ENCODE measurements around the gene STAC.
"Not testable (repeated sequence)": the region's sequence is repeated elsewhere in the genome, so short reads cannot be mapped to it uniquely, and the experiment has no call there.

The STAC gene

GRCh38 chr3:36444909-36445308 is 64.6 kb downstream of the STAC start:
- H3K27ac ChIP-seq (ENCODE audit: low read length) = no peak overlapping the region
- H3K4me1 ChIP-seq (ENCODE audit: control insufficient read depth, insufficient read depth, low read length) = no peaks in the 10 kb centered on the region
- H3K27me3 ChIP-seq (ENCODE audit: control insufficient read depth, insufficient read depth, low read length) = no peaks in the 10 kb centered on the region
- H3K4me3 ChIP-seq (ENCODE audit: low read length) = no peak overlapping the region
- H3K9me3 ChIP-seq (ENCODE audit: control insufficient read depth, insufficient read depth, low read length) = no peaks in the 10 kb centered on the region
- no peaks in the 10 kb centered on the region for H3K36me3 ChIP-seq (ENCODE audit: control insufficient read depth, insufficient read depth, low read length)
- DNase-seq (ENCODE audit: low read depth, low spot score) = no peak
- WGBS (ENCODE audit: insufficient coverage, insufficient read length) = no CpG with 5 or more reads among the region's 1 CpG

DNA sequence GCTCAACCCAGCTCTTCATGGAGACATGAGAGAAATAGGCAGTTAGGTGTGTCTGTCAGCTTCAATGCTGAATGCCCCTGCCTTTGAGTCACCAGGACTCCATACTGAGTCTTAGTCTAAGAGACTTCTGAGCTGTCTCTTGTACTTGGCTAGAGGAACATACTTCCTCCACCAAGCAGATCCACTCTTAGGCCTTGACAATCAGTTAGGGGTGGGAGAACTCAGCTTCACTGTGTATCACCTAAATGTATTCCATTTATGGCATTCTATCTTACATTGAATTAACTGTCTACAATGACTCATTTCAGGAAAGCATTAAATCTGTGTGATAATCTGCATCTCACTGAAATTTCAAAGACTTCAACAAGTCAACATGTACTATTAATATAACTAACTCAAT is 66.0 kb downstream of the STAC start:
- no peaks in the 10 kb centered on the region for H3K27me3 ChIP-seq (ENCODE audit: control insufficient read depth, insufficient read depth, low read length)
- H3K36me3 ChIP-seq (ENCODE audit: control insufficient read depth, insufficient read depth, low read length) = no peaks in the 10 kb centered on the region
- no peak overlapping the region for H3K27ac ChIP-seq (ENCODE audit: low read length)
- no peak overlapping the region for H3K4me3 ChIP-seq (ENCODE audit: low read length)
- no peaks in the 10 kb centered on the region for H3K9me3 ChIP-seq (ENCODE audit: control insufficient read depth, insufficient read depth, low read length)
- DNase-seq (ENCODE audit: low read depth, low spot score) = no peak
- H3K4me1 ChIP-seq (ENCODE audit: control insufficient read depth, insufficient read depth, low read length) = no peaks in the 10 kb centered on the region

- H3K36me3 ChIP-seq (ENCODE audit: control insufficient read depth, insufficient read depth, low read length) = no peaks in the 10 kb centered on the region
- no peak overlapping the region for H3K27ac ChIP-seq (ENCODE audit: low read length)
- no peak overlapping the region for H3K4me3 ChIP-seq (ENCODE audit: low read length)
- no CpG with 5 or more reads among the region's 2 CpGs for WGBS (ENCODE audit: insufficient coverage, insufficient read length)
- H3K27me3 ChIP-seq (ENCODE audit: control insufficient read depth, insufficient read depth, low read length) = no peaks in the 10 kb centered on the region
- no peaks in the 10 kb centered on the region for H3K4me1 ChIP-seq (ENCODE audit: control insufficient read depth, insufficient read depth, low read length)
- no peak for DNase-seq (ENCODE audit: low read depth, low spot score)
- H3K9me3 ChIP-seq (ENCODE audit: control insufficient read depth, insufficient read depth, low read length) = no peaks in the 10 kb centered on the region
Measured at GRCh38 chr3:36447061-36447460, 66.8 kb downstream of the STAC start.

DNA sequence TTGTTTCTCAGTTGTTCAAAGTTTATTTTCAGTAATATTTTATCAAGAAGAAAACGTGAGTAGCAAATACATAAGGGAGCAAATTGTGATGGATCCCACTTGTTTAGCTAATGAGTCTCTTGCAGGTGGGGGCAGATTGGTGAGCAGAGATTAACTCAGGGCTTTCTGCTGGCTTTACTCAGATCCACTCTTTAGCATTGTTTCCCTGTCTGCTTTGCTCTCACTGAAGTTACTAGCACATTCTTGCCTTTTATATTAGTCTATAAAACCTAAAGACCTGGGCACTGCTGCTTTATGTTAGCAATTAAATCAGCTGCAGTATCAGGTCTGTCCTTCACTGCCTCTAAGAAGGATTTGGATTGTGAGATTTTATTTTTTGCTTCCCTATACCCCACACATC is 71.5 kb downstream of the STAC start:
- no peak overlapping the region for H3K4me3 ChIP-seq (ENCODE audit: low read length)
- no peaks in the 10 kb centered on the region for H3K4me1 ChIP-seq (ENCODE audit: control insufficient read depth, insufficient read depth, low read length)
- no peaks in the 10 kb centered on the region for H3K9me3 ChIP-seq (ENCODE audit: control insufficient read depth, insufficient read depth, low read length)
- H3K36me3 ChIP-seq (ENCODE audit: control insufficient read depth, insufficient read depth, low read length) = no peaks in the 10 kb centered on the region
- DNase-seq (ENCODE audit: low read depth, low spot score) = no peak
- WGBS (ENCODE audit: insufficient coverage, insufficient read length) = no CpG with 5 or more reads among the region's 1 CpG
- no peak overlapping the region for H3K27ac ChIP-seq (ENCODE audit: low read length)
- H3K27me3 ChIP-seq (ENCODE audit: control insufficient read depth, insufficient read depth, low read length) = no peaks in the 10 kb centered on the region

GRCh38 chr3:36453213-36453612 is 72.9 kb downstream of the STAC start:
- not testable (repeated sequence) for H3K4me1 ChIP-seq (ENCODE audit: control insufficient read depth, insufficient read depth, low read length); H3K27ac ChIP-seq (ENCODE audit: low read length); H3K4me3 ChIP-seq (ENCODE audit: low read length); H3K27me3 ChIP-seq (ENCODE audit: control insufficient read depth, insufficient read depth, low read length); H3K36me3 ChIP-seq (ENCODE audit: control insufficient read depth, insufficient read depth, low read length); H3K9me3 ChIP-seq (ENCODE audit: control insufficient read depth, insufficient read depth, low read length); DNase-seq (ENCODE audit: low read depth, low spot score)
- WGBS (ENCODE audit: insufficient coverage, insufficient read length) = no CpG with 5 or more reads among the region's 30 CpGs

GRCh38 chr3:36453896-36454295 is 73.6 kb downstream of the STAC start:
- not testable (repeated sequence) for H3K27ac ChIP-seq (ENCODE audit: low read length); H3K27me3 ChIP-seq (ENCODE audit: control insufficient read depth, insufficient read depth, low read length); DNase-seq (ENCODE audit: low read depth, low spot score); H3K4me3 ChIP-seq (ENCODE audit: low read length); H3K4me1 ChIP-seq (ENCODE audit: control insufficient read depth, insufficient read depth, low read length); H3K9me3 ChIP-seq (ENCODE audit: control insufficient read depth, insufficient read depth, low read length); H3K36me3 ChIP-seq (ENCODE audit: control insufficient read depth, insufficient read depth, low read length)
- no CpG with 5 or more reads among the region's 6 CpGs for WGBS (ENCODE audit: insufficient coverage, insufficient read length)

DNA sequence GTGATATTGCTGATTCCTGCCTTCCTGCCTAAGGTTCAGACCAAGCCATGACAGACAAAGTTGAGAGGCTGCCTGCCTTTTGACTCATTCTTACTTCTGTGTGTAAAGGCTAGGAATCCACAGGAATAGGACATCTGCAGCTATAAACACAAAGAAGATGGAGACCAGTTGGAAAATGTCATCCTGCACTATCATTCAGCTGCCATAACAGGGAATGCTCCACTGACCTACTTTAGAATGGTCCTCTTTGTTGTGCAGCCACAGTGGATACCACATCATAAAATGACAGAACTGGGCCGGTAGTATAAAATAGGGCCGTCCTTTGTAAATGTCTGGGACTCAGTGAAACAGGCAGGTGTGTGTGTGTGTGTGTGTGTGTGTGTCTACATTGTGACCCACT is 75.1 kb downstream of the STAC start:
- DNase-seq (ENCODE audit: low read depth, low spot score) = no peak
- no CpG with 5 or more reads among the region's 2 CpGs for WGBS (ENCODE audit: insufficient coverage, insufficient read length)
- H3K27ac ChIP-seq (ENCODE audit: low read length) = no peak overlapping the region

DNA sequence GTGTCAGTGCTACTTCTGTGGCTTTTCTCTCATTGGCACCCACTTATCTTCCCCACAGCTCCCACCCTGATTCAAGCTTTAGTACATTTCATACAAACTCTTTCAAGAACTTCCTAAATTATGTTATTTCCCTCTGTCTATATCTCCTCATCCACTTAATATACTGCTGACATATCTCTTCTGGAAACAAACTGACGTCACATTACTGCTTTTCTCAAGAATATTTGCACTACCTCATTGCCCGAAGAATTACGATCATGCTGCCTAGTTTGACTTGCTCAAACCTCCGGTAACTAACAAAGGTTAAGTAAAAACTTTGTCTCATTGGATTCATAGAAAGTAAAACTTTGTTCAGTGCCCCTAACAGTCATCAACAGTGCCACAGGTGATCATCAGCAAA is 76.5 kb downstream of the STAC start:
- no peak overlapping the region for H3K4me3 ChIP-seq (ENCODE audit: low read length)
- no peaks in the 10 kb centered on the region for H3K27me3 ChIP-seq (ENCODE audit: control insufficient read depth, insufficient read depth, low read length)
- no peaks in the 10 kb centered on the region for H3K36me3 ChIP-seq (ENCODE audit: control insufficient read depth, insufficient read depth, low read length)
- H3K27ac ChIP-seq (ENCODE audit: low read length) = no peak overlapping the region
- WGBS (ENCODE audit: insufficient coverage, insufficient read length) = no CpG with 5 or more reads among the region's 4 CpGs
- H3K4me1 ChIP-seq (ENCODE audit: control insufficient read depth, insufficient read depth, low read length) = no peaks in the 10 kb centered on the region
- DNase-seq (ENCODE audit: low read depth, low spot score) = no peak
- H3K9me3 ChIP-seq (ENCODE audit: control insufficient read depth, insufficient read depth, low read length) = no peaks in the 10 kb centered on the region

More for the DNA sequence above, 75.1 kb downstream of the STAC start:
- Histone ChIP-seq H3K4me1 (ENCODE audit: control insufficient read depth, insufficient read depth, low read length) (no peaks in the 10 kb centered on the region), H3K4me3 (ENCODE audit: low read length) (no peak overlapping the region), H3K36me3 (ENCODE audit: control insufficient read depth, insufficient read depth, low read length) (no peaks in the 10 kb centered on the region), H3K9me3 (ENCODE audit: control insufficient read depth, insufficient read depth, low read length) (no peaks in the 10 kb centered on the region), H3K27me3 (ENCODE audit: control insufficient read depth, insufficient read depth, low read length) (no peaks in the 10 kb centered on the region)

DNA sequence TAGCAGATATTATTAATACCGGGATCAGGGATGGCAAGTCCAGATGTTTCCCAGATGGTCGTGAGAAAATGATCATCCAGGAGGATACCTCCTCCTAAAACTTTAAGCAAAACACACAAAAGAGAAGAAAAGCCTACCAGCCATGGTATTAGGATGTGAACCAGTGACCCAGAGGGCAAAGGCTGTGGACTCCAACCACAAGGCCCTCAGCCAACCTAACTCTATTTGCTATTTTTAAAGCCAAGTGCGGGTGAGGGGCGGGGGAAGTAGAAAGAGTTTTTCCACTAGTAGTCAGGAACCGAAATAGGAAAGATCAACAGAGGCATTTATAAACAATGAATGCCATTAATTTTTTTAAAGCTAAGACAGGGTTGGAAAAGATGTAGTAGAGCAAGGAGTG is 77.4 kb downstream of the STAC start:
- Histone ChIP-seq H3K27me3 (ENCODE audit: control insufficient read depth, insufficient read depth, low read length) (no peaks in the 10 kb centered on the region), H3K4me1 (ENCODE audit: control insufficient read depth, insufficient read depth, low read length) (no peaks in the 10 kb centered on the region), H3K27ac (ENCODE audit: low read length) (no peak overlapping the region), H3K36me3 (ENCODE audit: control insufficient read depth, insufficient read depth, low read length) (no peaks in the 10 kb centered on the region), H3K9me3 (ENCODE audit: control insufficient read depth, insufficient read depth, low read length) (no peaks in the 10 kb centered on the region), H3K4me3 (ENCODE audit: low read length) (no peak overlapping the region)
- WGBS (ENCODE audit: insufficient coverage, insufficient read length) = no CpG with 5 or more reads among the region's 5 CpGs
- no peak for DNase-seq (ENCODE audit: low read depth, low spot score)

- H3K27ac ChIP-seq (ENCODE audit: low read length) = no peak overlapping the region
- DNase-seq (ENCODE audit: low read depth, low spot score) = no peak
- no peak overlapping the region for H3K4me3 ChIP-seq (ENCODE audit: low read length)
- H3K27me3 ChIP-seq (ENCODE audit: control insufficient read depth, insufficient read depth, low read length) = no peaks in the 10 kb centered on the region
- no peaks in the 10 kb centered on the region for H3K36me3 ChIP-seq (ENCODE audit: control insufficient read depth, insufficient read depth, low read length)
- H3K4me1 ChIP-seq (ENCODE audit: control insufficient read depth, insufficient read depth, low read length) = no peaks in the 10 kb centered on the region
- no peaks in the 10 kb centered on the region for H3K9me3 ChIP-seq (ENCODE audit: control insufficient read depth, insufficient read depth, low read length)
Measured at GRCh38 chr3:36459177-36459576, 78.9 kb downstream of the STAC start.

GRCh38 chr3:36461597-36461996 is 81.3 kb downstream of the STAC start:
- Histone ChIP-seq H3K27ac (ENCODE audit: low read length) (no peak overlapping the region), H3K27me3 (ENCODE audit: control insufficient read depth, insufficient read depth, low read length) (no peaks in the 10 kb centered on the region), H3K9me3 (ENCODE audit: control insufficient read depth, insufficient read depth, low read length) (no peaks in the 10 kb centered on the region), H3K4me1 (ENCODE audit: control insufficient read depth, insufficient read depth, low read length) (no peaks in the 10 kb centered on the region), H3K4me3 (ENCODE audit: low read length) (no peak overlapping the region), H3K36me3 (ENCODE audit: control insufficient read depth, insufficient read depth, low read length) (no peaks in the 10 kb centered on the region)
- WGBS (ENCODE audit: insufficient coverage, insufficient read length) = no CpG with 5 or more reads among the region's 1 CpG
- DNase-seq (ENCODE audit: low read depth, low spot score) = no peak

Measured in iPS DF 6.9 (cell line).